ENCODE measurements around the gene IGHMBP2.

IGHMBP2 gene

GRCh38 chr11:68904248-68904847, 657 bp downstream of the IGHMBP2 start:
- Histone ChIP-seq H3K36me3 (ENCODE audit: insufficient read depth, low read length) (peaks cover 31% of the 10 kb centered on the region), H3K4me2 (ENCODE audit: low read length) (peak overlapping the region; percentile 97), H3K4me1 (ENCODE audit: insufficient read depth, low read length, severe bottlenecking) (peaks cover 29% of the 10 kb centered on the region), H4K20me1 (ENCODE audit: insufficient read depth, low read length) (no peaks in the 10 kb centered on the region), H2AFZ (ENCODE audit: low read length) (no peak overlapping the region), H3K79me2 (ENCODE audit: insufficient read depth, low read length) (peaks cover 38% of the 10 kb centered on the region), H3K4me3 (ENCODE audit: low read depth, low read length, poor library complexity, severe bottlenecking) (peak overlapping the region; percentile 92), H3K9ac (ENCODE audit: low read length) (peak overlapping the region; percentile 88), H3K27ac (ENCODE audit: low read depth, low read length, poor library complexity, severe bottlenecking) (no peak overlapping the region), H3F3A (ENCODE audit: insufficient read depth, low read length) (no peaks in the 10 kb centered on the region), H3K9me2 (ENCODE audit: low read depth, low read length) (no peaks in the 10 kb centered on the region), H3K9me3 (ENCODE audit: low read length) (no peaks in the 10 kb centered on the region), H3K27me3 (ENCODE audit: insufficient read depth, low read length) (no peaks in the 10 kb centered on the region)
- TF ChIP-seq EZH2 (IDR thresholded peaks at IDR 0.05; ENCODE audit: borderline replicate concordance, low read length) (no peak), CTCF (IDR thresholded peaks at IDR 0.05; ENCODE audit: low read length) (no peak)

GRCh38 chr11:68905421-68906360, 2.0 kb downstream of the IGHMBP2 start:
- no peak overlapping the region for H3K27ac ChIP-seq (ENCODE audit: low read depth, low read length, poor library complexity, severe bottlenecking)
- H3K4me2 ChIP-seq (ENCODE audit: low read length) = peak overlapping the region; percentile 97
- no peaks in the 10 kb centered on the region for H3K27me3 ChIP-seq (ENCODE audit: insufficient read depth, low read length)
- TF ChIP-seq CTCF (IDR thresholded peaks at IDR 0.05; ENCODE audit: low read length) (no peak), EZH2 (IDR thresholded peaks at IDR 0.05; ENCODE audit: borderline replicate concordance, low read length) (no peak)
- no peak overlapping the region for H2AFZ ChIP-seq (ENCODE audit: low read length)
- H3F3A ChIP-seq (ENCODE audit: insufficient read depth, low read length) = no peaks in the 10 kb centered on the region
- H3K9me2 ChIP-seq (ENCODE audit: low read depth, low read length) = no peaks in the 10 kb centered on the region
- H4K20me1 ChIP-seq (ENCODE audit: insufficient read depth, low read length) = no peaks in the 10 kb centered on the region
- H3K79me2 ChIP-seq (ENCODE audit: insufficient read depth, low read length) = peaks cover 38% of the 10 kb centered on the region
- H3K36me3 ChIP-seq (ENCODE audit: insufficient read depth, low read length) = peaks cover 26% of the 10 kb centered on the region; the same call in 1 of the 2 replicates
- no peaks in the 10 kb centered on the region for H3K9me3 ChIP-seq (ENCODE audit: low read length)
- H3K4me1 ChIP-seq (ENCODE audit: insufficient read depth, low read length, severe bottlenecking) = peaks cover 29% of the 10 kb centered on the region
- H3K4me3 ChIP-seq (ENCODE audit: low read depth, low read length, poor library complexity, severe bottlenecking) = peak overlapping the region; percentile 92
- H3K9ac ChIP-seq (ENCODE audit: low read length) = peak overlapping the region; percentile 88; the same call in 1 of the 2 replicates

- H3F3A ChIP-seq (ENCODE audit: insufficient read depth, low read length) = no peaks in the 10 kb centered on the region
- TF ChIP-seq CTCF (IDR thresholded peaks at IDR 0.05; ENCODE audit: low read length) = no peak
- TF ChIP-seq EZH2 (IDR thresholded peaks at IDR 0.05; ENCODE audit: borderline replicate concordance, low read length) = no peak
- no peak overlapping the region for H3K27ac ChIP-seq (ENCODE audit: low read depth, low read length, poor library complexity, severe bottlenecking)
- no peaks in the 10 kb centered on the region for H4K20me1 ChIP-seq (ENCODE audit: insufficient read depth, low read length)
- peaks cover 40% of the 10 kb centered on the region for H3K36me3 ChIP-seq (ENCODE audit: insufficient read depth, low read length)
- no peak overlapping the region for H2AFZ ChIP-seq (ENCODE audit: low read length)
- H3K4me3 ChIP-seq (ENCODE audit: low read depth, low read length, poor library complexity, severe bottlenecking) = no peak overlapping the region
- no peaks in the 10 kb centered on the region for H3K9me3 ChIP-seq (ENCODE audit: low read length)
- peaks cover 16% of the 10 kb centered on the region for H3K79me2 ChIP-seq (ENCODE audit: insufficient read depth, low read length)
- no peaks in the 10 kb centered on the region for H3K27me3 ChIP-seq (ENCODE audit: insufficient read depth, low read length)
- H3K9ac ChIP-seq (ENCODE audit: low read length) = no peak overlapping the region
- H3K4me2 ChIP-seq (ENCODE audit: low read length) = no peak overlapping the region
- no peaks in the 10 kb centered on the region for H3K9me2 ChIP-seq (ENCODE audit: low read depth, low read length)
- peaks cover 11% of the 10 kb centered on the region for H3K4me1 ChIP-seq (ENCODE audit: insufficient read depth, low read length, severe bottlenecking)
Observed at GRCh38 chr11:68908273-68908672, 4.6 kb downstream of the IGHMBP2 start.

All from OCI-LY1 (cell line).